Measurements from ENCODE around the gene MID1. TPM values are rescaled to one million over a fixed set of nuclear protein-coding genes. Genes with fewer than 3 reads are reported as not detected.

Gene MID1
- total RNA-seq, 2 donors from 2014 or later: 8.0 to 9.6 TPM

- H3K4me1 ChIP-seq: no peaks in the 10 kb centered on the region
- H3K27me3 ChIP-seq: no peaks in the 10 kb centered on the region
- peak overlapping the region in 1 of 2 donors; percentile 8 for H3K27ac ChIP-seq
- no peaks in the 10 kb centered on the region for H3K9me3 ChIP-seq
- no peak overlapping the region for H3K4me3 ChIP-seq
- no peaks in the 10 kb centered on the region for H3K36me3 ChIP-seq
- no peak for DNase-seq (ENCODE audit: low spot score)
- no peak for TF ChIP-seq CTCF (IDR thresholded peaks at IDR 0.05)
Observed at GRCh38 chrX:10516781-10517322, 103.5 kb downstream of the MID1 start.

- no peaks in the 10 kb centered on the region for H3K9me3 ChIP-seq
- no peak for TF ChIP-seq CTCF (IDR thresholded peaks at IDR 0.05)
- H3K4me3 ChIP-seq: no peak overlapping the region
- H3K27me3 ChIP-seq: no peaks in the 10 kb centered on the region
- DNase-seq (ENCODE audit: low spot score): no peak
- H3K27ac ChIP-seq: peak overlapping the region in 1 of 2 donors; percentile 21
- H3K36me3 ChIP-seq: no peaks in the 10 kb centered on the region
- no peaks in the 10 kb centered on the region for H3K4me1 ChIP-seq
Observed at GRCh38 chrX:10514891-10515290, 105.5 kb downstream of the MID1 start.

- H3K9me3 ChIP-seq: no peaks in the 10 kb centered on the region
- no peak for DNase-seq (ENCODE audit: low spot score)
- H3K27me3 ChIP-seq: no peaks in the 10 kb centered on the region
- no peak overlapping the region for H3K4me3 ChIP-seq
- H3K36me3 ChIP-seq: no peaks in the 10 kb centered on the region
- H3K27ac ChIP-seq: no peak overlapping the region
- no peak for TF ChIP-seq CTCF (IDR thresholded peaks at IDR 0.05)
- no peaks in the 10 kb centered on the region for H3K4me1 ChIP-seq
Observed at GRCh38 chrX:10513974-10514373, 106.4 kb downstream of the MID1 start.

- TF ChIP-seq CTCF (IDR thresholded peaks at IDR 0.05): no peak
- no peak for DNase-seq (ENCODE audit: low spot score)
- H3K36me3 ChIP-seq: no peaks in the 10 kb centered on the region
- H3K4me1 ChIP-seq: no peaks in the 10 kb centered on the region
- no peak overlapping the region for H3K4me3 ChIP-seq
- no peak overlapping the region for H3K27ac ChIP-seq
- no peaks in the 10 kb centered on the region for H3K27me3 ChIP-seq
- no peaks in the 10 kb centered on the region for H3K9me3 ChIP-seq
Observed at GRCh38 chrX:10512741-10513140, 107.6 kb downstream of the MID1 start.

- no peak overlapping the region for H3K4me3 ChIP-seq
- H3K36me3 ChIP-seq: no peaks in the 10 kb centered on the region
- no peaks in the 10 kb centered on the region for H3K9me3 ChIP-seq
- no peak for TF ChIP-seq CTCF (IDR thresholded peaks at IDR 0.05)
- no peaks in the 10 kb centered on the region for H3K27me3 ChIP-seq
- DNase-seq (ENCODE audit: low spot score): no peak
- H3K4me1 ChIP-seq: no peaks in the 10 kb centered on the region
- no peak overlapping the region for H3K27ac ChIP-seq
Observed at GRCh38 chrX:10512258-10512657, 108.1 kb downstream of the MID1 start.

- Histone ChIP-seq H3K36me3 (no peaks in the 10 kb centered on the region), H3K27me3 (no peaks in the 10 kb centered on the region), H3K4me1 (no peaks in the 10 kb centered on the region), H3K9me3 (no peaks in the 10 kb centered on the region), H3K4me3 (no peak overlapping the region), H3K27ac (no peak overlapping the region)
- DNase-seq (ENCODE audit: low spot score): no peak
- TF ChIP-seq CTCF (IDR thresholded peaks at IDR 0.05): no peak
Observed at GRCh38 chrX:10509397-10509796, 111.0 kb downstream of the MID1 start.
